ENCODE data around the gene RMP24.
"Not testable (repeated sequence)": the region's sequence is repeated elsewhere in the genome, so short reads cannot be mapped to it uniquely, and the experiment has no call there.

RMP24 gene

GRCh38 chr18:35968278-35968880 is 4.1 kb upstream of the RMP24 start:
- DNase-seq: no peak

GRCh38 chr18:35969676-35970075 is 2.8 kb upstream of the RMP24 start:
- no peak for DNase-seq

GRCh38 chr18:35971661-35972196 is 750 bp upstream of the RMP24 start:
- peak; percentile 69 for DNase-seq

- no peak for DNase-seq
Observed at GRCh38 chr18:35973650-35974049, 1.2 kb downstream of the RMP24 start.

GRCh38 chr18:35974181-35974580 is 1.7 kb downstream of the RMP24 start:
- no peak for DNase-seq

- DNase-seq: no peak
Observed at GRCh38 chr18:35979112-35979511, 6.6 kb downstream of the RMP24 start.

- DNase-seq: peak; percentile 0
Observed at GRCh38 chr18:35982409-35983114, 10.1 kb downstream of the RMP24 start.

- no peak for DNase-seq
Observed at GRCh38 chr18:35983147-35983546, 10.7 kb downstream of the RMP24 start.

GRCh38 chr18:35983818-35984217 is 11.3 kb downstream of the RMP24 start:
- DNase-seq: no peak

GRCh38 chr18:35991696-35992095 is 19.2 kb downstream of the RMP24 start:
- DNase-seq: no peak

- no peak for DNase-seq
Observed at GRCh38 chr18:35993013-35993412, 20.5 kb downstream of the RMP24 start.

GRCh38 chr18:35998967-35999366 is 26.5 kb downstream of the RMP24 start:
- DNase-seq: no peak

GRCh38 chr18:35999925-36000324 is 27.4 kb downstream of the RMP24 start:
- no peak for DNase-seq

GRCh38 chr18:36006997-36007396 is 34.5 kb downstream of the RMP24 start:
- no peak for DNase-seq

- DNase-seq: no peak
Observed at GRCh38 chr18:36009214-36009613, 36.7 kb downstream of the RMP24 start.

- DNase-seq: no peak
Observed at GRCh38 chr18:36012891-36013290, 40.4 kb downstream of the RMP24 start.

GRCh38 chr18:36015629-36016028 is 43.1 kb downstream of the RMP24 start:
- DNase-seq: no peak

- no peak for DNase-seq
Observed at GRCh38 chr18:36017232-36017631, 44.8 kb downstream of the RMP24 start.

- no peak for DNase-seq
Observed at GRCh38 chr18:36020174-36020711, 47.8 kb downstream of the RMP24 start.

- no peak for DNase-seq
Observed at GRCh38 chr18:36023336-36023735, 50.9 kb downstream of the RMP24 start.

GRCh38 chr18:36024241-36024640 is 51.8 kb downstream of the RMP24 start:
- DNase-seq: not testable (repeated sequence)

- no peak for DNase-seq
Observed at GRCh38 chr18:36025025-36025424, 52.5 kb downstream of the RMP24 start.

- no peak for DNase-seq
Observed at GRCh38 chr18:36028859-36029258, 56.4 kb downstream of the RMP24 start.

All from kidney glomerular epithelial cell (primary cell).